IMR-90 (cell line): ENCODE data around the gene OPCML. TPM values are rescaled to one million over a fixed set of nuclear protein-coding genes. Genes with fewer than 3 reads are reported as not detected.

ENCODE experiments used
- ATAC-seq: fragments of 200-7000 bp; cut with Tn5 transposase; 2 replicates; pipeline ENCODE4 v1.9.1; 2020; ENCODE audit warnings: low read depth, mild to moderate bottlenecking, moderate library complexity
- BruUV-seq: library from RNA; stranded (reverse); fragments of 400-500 nt; replicated peaks from 2 replicates; lab custom pipeline; 2021; lab: Mats Ljungman, UMichigan
- CTCF ChIA-PET: fragments of 300-600 bp; formaldehyde crosslinking; extraction: SDS; loops from one replicate; lab custom pipeline; 2021; ENCODE audit warnings: antibody characterized with exemption; lab: Yijun Ruan, JAX
- POLR2A ChIA-PET: fragments of 300-600 bp; sonication (Branson Sonifier 250); formaldehyde crosslinking; loops from one replicate; lab custom pipeline; 2022; ENCODE audit warnings: antibody characterized with exemption; ENCODE audit not compliant: unreplicated experiment; lab: Charles Lee
- DNase-seq: peaks from one replicate; pipeline ENCODE4 v3.0.0; 2013
- H2AFZ ChIP-seq: replicated peaks from 2 replicates; pipeline ENCODE3; 2013; ENCODE audit warnings: low read length, mild to moderate bottlenecking; ENCODE audit not compliant: poor library complexity
- H2AK5ac ChIP-seq: 2 replicates; pipeline ENCODE4 v1.6.1; 2013; ENCODE audit warnings: low read depth, low read length, inconsistent platforms
- H2AK9ac ChIP-seq: replicated peaks from 2 replicates; pipeline ENCODE3; 2013; ENCODE audit warnings: mild to moderate bottlenecking, low read depth, low read length, moderate library complexity; ENCODE audit not compliant: poor library complexity
- H2BK120ac ChIP-seq: 2 replicates; pipeline ENCODE4 v1.6.1; 2013; ENCODE audit warnings: low read depth, low read length, inconsistent platforms
- H2BK15ac ChIP-seq: 3 replicates; pipeline ENCODE4 v1.6.1; 2013; ENCODE audit warnings: low read depth, low read length, inconsistent platforms
- H2BK20ac ChIP-seq: 2 replicates; pipeline ENCODE4 v1.6.1; 2013; ENCODE audit warnings: low read depth, mild to moderate bottlenecking, inconsistent platforms, low read length, moderate library complexity
- H2BK5ac ChIP-seq: 2 replicates; pipeline ENCODE4 v1.6.1; 2013; ENCODE audit warnings: mild to moderate bottlenecking, low read depth, low read length, inconsistent platforms; ENCODE audit not compliant: poor library complexity, severe bottlenecking
- H3K14ac ChIP-seq: replicated peaks from 2 replicates; pipeline ENCODE4 v1.6.1; 2013; ENCODE audit warnings: low read depth, low read length, inconsistent platforms
- H3K18ac ChIP-seq: 2 replicates; pipeline ENCODE4 v1.6.1; 2013; ENCODE audit warnings: low read depth, low read length, control low read depth
- H3K23ac ChIP-seq: 2 replicates; pipeline ENCODE4 v1.6.1; 2013; ENCODE audit warnings: low read depth, low read length, inconsistent platforms
- H3K27ac ChIP-seq: 2 replicates; pipeline ENCODE4 v1.5.1; 2013; ENCODE audit warnings: mild to moderate bottlenecking, control low read depth, low read length; ENCODE audit not compliant: insufficient read depth
- H3K27me3 ChIP-seq: 2 replicates; pipeline ENCODE4 v1.6.1; 2013; ENCODE audit warnings: low read length; ENCODE audit not compliant: control insufficient read depth, insufficient read depth
- H3K36me3 ChIP-seq: 2 replicates; pipeline ENCODE4 v1.6.1; 2013; ENCODE audit warnings: low read length, mixed read lengths; ENCODE audit not compliant: control insufficient read depth, insufficient read depth
- H3K4ac ChIP-seq: 2 replicates; pipeline ENCODE4 v1.6.1; 2013; ENCODE audit warnings: low read depth, low read length, inconsistent platforms
- H3K4me1 ChIP-seq: 2 replicates; pipeline ENCODE4 v1.6.1; 2013; ENCODE audit warnings: low read length, mixed read lengths; ENCODE audit not compliant: control insufficient read depth, insufficient read depth
- H3K4me2 ChIP-seq: 2 replicates; pipeline ENCODE4 v1.6.1; 2013; ENCODE audit warnings: low read depth, mild to moderate bottlenecking, control low read depth, low read length, moderate library complexity
- H3K4me3 ChIP-seq: 2 replicates; pipeline ENCODE4 v1.5.1; 2013; ENCODE audit warnings: low read depth, mild to moderate bottlenecking, control low read depth, low read length, moderate library complexity; ENCODE audit not compliant: insufficient read depth
- H3K56ac ChIP-seq: 2 replicates; pipeline ENCODE4 v1.6.1; 2013; ENCODE audit warnings: low read length, inconsistent platforms; ENCODE audit not compliant: insufficient read depth; ENCODE audit errors: extremely low read depth
- H3K79me1 ChIP-seq, 2 experiments: 2 replicates each; pipeline ENCODE4 v1.6.1; 2013; ENCODE audit warnings: low read length in 2 of 2, inconsistent platforms in 1 of 2, low read depth in 1 of 2
- H3K9ac ChIP-seq: 2 replicates; pipeline ENCODE4 v1.6.1; 2013; ENCODE audit warnings: low read depth, low read length, control low read depth
- H3K9me1 ChIP-seq: 2 replicates; pipeline ENCODE4 v1.6.1; 2013; ENCODE audit warnings: low read length, inconsistent platforms; ENCODE audit not compliant: insufficient read depth
- H3K9me3 ChIP-seq: 2 replicates; pipeline ENCODE4 v1.6.1; 2013; ENCODE audit warnings: low read length; ENCODE audit not compliant: control insufficient read depth, insufficient read depth
- H4K20me1 ChIP-seq: 2 replicates; pipeline ENCODE4 v1.6.1; 2013; ENCODE audit warnings: low read length, inconsistent platforms; ENCODE audit not compliant: insufficient read depth
- H4K5ac ChIP-seq: 2 replicates; pipeline ENCODE4 v1.6.1; 2013; ENCODE audit warnings: mild to moderate bottlenecking, low read depth, low read length, control low read depth
- H4K8ac ChIP-seq, 2 experiments: 2 replicates each; pipeline ENCODE4 v1.6.1; 2013; ENCODE audit warnings: low read depth in 2 of 2, low read length in 2 of 2, control low read depth in 1 of 2, inconsistent platforms in 1 of 2
- H4K91ac ChIP-seq: 2 replicates; pipeline ENCODE4 v1.6.1; 2013; ENCODE audit warnings: low read depth, low read length, inconsistent platforms; ENCODE audit not compliant: insufficient read depth
- CEBPB ChIP-seq: IDR thresholded peaks from 2 replicates; pipeline ENCODE4 v1.6.1; 2012; ENCODE audit warnings: low read depth, low read length, improper control_type of control experiment
- CHD1 ChIP-seq: IDR thresholded peaks from 2 replicates; pipeline ENCODE4 v1.6.1; 2012; ENCODE audit warnings: low read depth, low read length, improper control_type of control experiment
- MAZ ChIP-seq: IDR thresholded peaks from 2 replicates; pipeline ENCODE4 v1.6.1; 2012; ENCODE audit warnings: low read depth, mild to moderate bottlenecking, low read length, improper control_type of control experiment, moderate library complexity, borderline replicate concordance
- MXI1 ChIP-seq: IDR thresholded peaks from 2 replicates; pipeline ENCODE4 v1.6.1; 2012; ENCODE audit warnings: low read depth, mild to moderate bottlenecking, low read length, moderate library complexity, borderline replicate concordance
- RCOR1 ChIP-seq: IDR thresholded peaks from 2 replicates; pipeline ENCODE4 v1.6.1; 2012; ENCODE audit warnings: mild to moderate bottlenecking, low read length, improper control_type of control experiment; ENCODE audit not compliant: insufficient replicate concordance
- RFX5 ChIP-seq: IDR thresholded peaks from 2 replicates; pipeline ENCODE4 v1.8.0; 2012; ENCODE audit warnings: low read depth, mild to moderate bottlenecking, low read length, moderate library complexity
- USF2 ChIP-seq: fragments of 150-350 bp; IDR thresholded peaks from 2 replicates; pipeline ENCODE4 v1.6.1; 2017; ENCODE audit warnings: mild to moderate bottlenecking, antibody characterized with exemption, low read length, low read depth
- WGBS, 2 experiments: methylation state at CpG; one replicate each; pipeline versions ENCODE4 v1.1.5 to v1.1.7; 2013; ENCODE audit warnings: missing lambda C conversion rate in 2 of 2; ENCODE audit not compliant: insufficient read length in 1 of 2; ENCODE audit errors: extremely low coverage in 2 of 2; 5-methylcytosine and 5-hydroxymethylcytosine counted together
- dilution Hi-C: fragments of 300-500 bp; cut with HindIII; formaldehyde crosslinking; loops from one replicate; pipeline ENCODE4 v1.14.3; 2018; ENCODE audit warnings: low sequenced_read_pairs; ENCODE audit not compliant: unreplicated experiment
- in situ Hi-C: fragments of 300-500 bp; cut with MboI; formaldehyde crosslinking; loops from 3 replicates; pipeline ENCODE4 v1.14.3; 2019; ENCODE audit warnings: low sequenced_read_pairs, inconsistent platforms, mixed read lengths
- intact Hi-C: fragments of 100-400 bp; cut with micrococcal nuclease; formaldehyde crosslinking; loops from 2 replicates; pipeline ENCODE4 v1.10.0; 2022
- polyA plus RNA-seq, 3 experiments: library from polyadenylated mRNA; depleted of rRNA; stranded (reverse); fragments of >200 nt; gene quantifications; 2 replicates each; pipeline ENCODE4 v1.2.3, GENCODE V29; 2012; ENCODE audit warnings: low replicate concordance in 1 of 3
- total RNA-seq: library from RNA; depleted of rRNA; stranded (reverse); fragments of >200 nt; gene quantifications from 2 replicates; pipeline ENCODE4 v1.2.3, GENCODE V29; 2012

Gene OPCML
- total and polyA plus RNA-seq, 2 of the 4 experiments (the other 2 are of a cell fraction): under 0.01 to 2.6 TPM

DNA sequence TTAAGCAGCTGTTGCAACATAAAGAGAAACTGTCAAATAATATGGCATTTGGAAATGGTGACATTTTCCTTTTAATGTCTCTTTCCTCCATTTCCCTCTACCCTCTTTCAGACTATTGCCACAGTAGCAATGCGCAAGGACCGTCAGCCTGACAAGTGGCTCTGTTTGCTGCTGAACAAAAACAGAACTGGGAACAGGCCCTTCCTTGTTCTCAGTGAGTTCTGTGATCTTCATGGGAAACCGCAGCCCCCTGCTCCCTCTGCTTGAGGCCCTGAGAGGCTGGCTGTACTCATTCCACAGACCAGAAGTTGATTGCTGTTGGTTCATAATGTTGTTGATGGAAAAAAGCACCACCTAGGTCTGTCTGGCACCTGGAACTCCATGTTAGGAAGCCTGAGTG lies 559.7 kb downstream of the OPCML start:
- dilution Hi-C loops: no loop called here
- no peak overlapping the region for H3K4ac ChIP-seq
- H2BK5ac ChIP-seq: no peak overlapping the region
- H2BK20ac ChIP-seq: no peak overlapping the region
- H3K4me3 ChIP-seq: no peak overlapping the region
- no peak overlapping the region for H2BK120ac ChIP-seq
- DNase-seq: no peak
- in situ Hi-C loops: no loop called here
- H3K23ac ChIP-seq: no peak overlapping the region
- H3K18ac ChIP-seq: no peak overlapping the region
- no peak overlapping the region for H2AK9ac ChIP-seq
- no peak overlapping the region for H4K91ac ChIP-seq
- intact Hi-C loops: no loop called here
- no peaks in the 10 kb centered on the region for H3K27me3 ChIP-seq
- POLR2A ChIA-PET: no interaction called here
- no peak overlapping the region for H3K4me2 ChIP-seq
- H4K8ac ChIP-seq: no peak overlapping the region
- no peak overlapping the region for H2AFZ ChIP-seq
- BruUV-seq: no TSS peak
- no peaks in the 10 kb centered on the region for H4K20me1 ChIP-seq
- H3K27ac ChIP-seq: no peak overlapping the region
- no peaks in the 10 kb centered on the region for H3K9me1 ChIP-seq
- H3K9me3 ChIP-seq: no peaks in the 10 kb centered on the region
- no peaks in the 10 kb centered on the region for H3K79me1 ChIP-seq
- H3K36me3 ChIP-seq: no peaks in the 10 kb centered on the region
- ATAC-seq: no peak
- H3K4me1 ChIP-seq: no peaks in the 10 kb centered on the region
- TF ChIP-seq RFX5 (no peak), RCOR1 (no peak), USF2 (no peak), CHD1 (no peak), MXI1 (no peak), CEBPB (no peak), MAZ (no peak)
- no CpG with 5 or more reads among the region's 3 CpGs for WGBS, 2 experiments
- H2BK15ac ChIP-seq: no peak overlapping the region
- H3K56ac ChIP-seq: no peak overlapping the region
- CTCF ChIA-PET: no interaction called here
- no peak overlapping the region for H3K9ac ChIP-seq
- H2AK5ac ChIP-seq: no peak overlapping the region
- no peak overlapping the region for H3K14ac ChIP-seq
- H4K5ac ChIP-seq: no peak overlapping the region
